OCI-M2 (cell line): ENCODE data around the gene PCDHGC5.

Experiments used
- DNase-seq: peaks from one replicate; lab custom pipeline; 2025; ENCODE audit not compliant: unreplicated experiment; lab: John Stamatoyannopoulos, UW

Gene PCDHGC5

GRCh38 chr5:141490771-141491170 is 1.9 kb downstream of the PCDHGC5 start:
- DNase-seq: no peak

GRCh38 chr5:141491323-141492167 is 2.7 kb downstream of the PCDHGC5 start:
- DNase-seq: no peak

GRCh38 chr5:141492168-141492885 is 3.4 kb downstream of the PCDHGC5 start:
- DNase-seq: no peak

- DNase-seq: no peak
Observed at GRCh38 chr5:141493500-141494422, 4.9 kb downstream of the PCDHGC5 start.

- DNase-seq: no peak
Observed at GRCh38 chr5:141494761-141495452, 6.0 kb downstream of the PCDHGC5 start.

GRCh38 chr5:141495453-141495811 is 6.6 kb downstream of the PCDHGC5 start:
- no peak for DNase-seq

GRCh38 chr5:141496038-141496437 is 7.2 kb downstream of the PCDHGC5 start:
- no peak for DNase-seq

- DNase-seq: no peak
Observed at GRCh38 chr5:141501761-141502160, 12.9 kb downstream of the PCDHGC5 start.

- no peak for DNase-seq
Observed at GRCh38 chr5:141503681-141504080, 14.8 kb downstream of the PCDHGC5 start.

GRCh38 chr5:141504216-141504615 is 15.3 kb downstream of the PCDHGC5 start:
- no peak for DNase-seq

GRCh38 chr5:141506381-141507155 is 17.7 kb downstream of the PCDHGC5 start:
- no peak for DNase-seq

- DNase-seq: no peak
Observed at GRCh38 chr5:141507387-141508091, 18.7 kb downstream of the PCDHGC5 start.

GRCh38 chr5:141508440-141508797 is 19.5 kb downstream of the PCDHGC5 start:
- DNase-seq: no peak

- no peak for DNase-seq
Observed at GRCh38 chr5:141508798-141509611, 20.1 kb downstream of the PCDHGC5 start.

- no peak for DNase-seq
Observed at GRCh38 chr5:141510160-141510559, 21.3 kb downstream of the PCDHGC5 start.

GRCh38 chr5:141510850-141511601 is 22.1 kb downstream of the PCDHGC5 start:
- no peak for DNase-seq

GRCh38 chr5:141511771-141512325 is 23.0 kb downstream of the PCDHGC5 start:
- DNase-seq: peak; percentile 26
